Measurements from ENCODE around the gene SIGLEC15.

DNA sequence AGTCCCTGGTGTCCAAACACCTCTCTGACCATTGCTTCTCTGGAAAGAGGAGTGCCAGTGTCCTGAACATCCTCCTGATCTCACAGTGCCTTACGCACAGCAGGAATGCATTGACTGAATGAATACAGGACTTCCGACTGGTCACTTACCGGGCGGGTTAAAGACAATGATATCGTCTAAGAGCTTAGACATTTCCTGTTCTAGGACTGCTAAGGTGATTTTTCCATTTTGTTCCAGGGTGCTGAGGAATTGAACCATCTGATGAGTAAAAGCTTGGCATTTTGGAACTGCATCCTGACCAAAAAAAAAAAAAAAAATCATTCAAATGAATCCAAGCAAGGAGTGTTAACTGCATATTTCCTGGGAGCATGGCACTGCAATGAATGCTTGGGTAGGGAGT, 40.0 kb downstream of the SIGLEC15 start:
- TF ChIP-seq, protein P1, sequence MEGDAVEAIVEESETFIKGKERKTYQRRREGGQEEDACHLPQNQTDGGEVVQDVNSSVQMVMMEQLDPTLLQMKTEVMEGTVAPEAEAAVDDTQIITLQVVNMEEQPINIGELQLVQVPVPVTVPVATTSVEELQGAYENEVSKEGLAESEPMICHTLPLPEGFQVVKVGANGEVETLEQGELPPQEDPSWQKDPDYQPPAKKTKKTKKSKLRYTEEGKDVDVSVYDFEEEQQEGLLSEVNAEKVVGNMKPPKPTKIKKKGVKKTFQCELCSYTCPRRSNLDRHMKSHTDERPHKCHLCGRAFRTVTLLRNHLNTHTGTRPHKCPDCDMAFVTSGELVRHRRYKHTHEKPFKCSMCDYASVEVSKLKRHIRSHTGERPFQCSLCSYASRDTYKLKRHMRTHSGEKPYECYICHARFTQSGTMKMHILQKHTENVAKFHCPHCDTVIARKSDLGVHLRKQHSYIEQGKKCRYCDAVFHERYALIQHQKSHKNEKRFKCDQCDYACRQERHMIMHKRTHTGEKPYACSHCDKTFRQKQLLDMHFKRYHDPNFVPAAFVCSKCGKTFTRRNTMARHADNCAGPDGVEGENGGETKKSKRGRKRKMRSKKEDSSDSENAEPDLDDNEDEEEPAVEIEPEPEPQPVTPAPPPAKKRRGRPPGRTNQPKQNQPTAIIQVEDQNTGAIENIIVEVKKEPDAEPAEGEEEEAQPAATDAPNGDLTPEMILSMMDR (IDR thresholded peaks at IDR 0.05; ENCODE audit: insufficient read depth, low read length), result no peak
- TF ChIP-seq, protein P2, sequence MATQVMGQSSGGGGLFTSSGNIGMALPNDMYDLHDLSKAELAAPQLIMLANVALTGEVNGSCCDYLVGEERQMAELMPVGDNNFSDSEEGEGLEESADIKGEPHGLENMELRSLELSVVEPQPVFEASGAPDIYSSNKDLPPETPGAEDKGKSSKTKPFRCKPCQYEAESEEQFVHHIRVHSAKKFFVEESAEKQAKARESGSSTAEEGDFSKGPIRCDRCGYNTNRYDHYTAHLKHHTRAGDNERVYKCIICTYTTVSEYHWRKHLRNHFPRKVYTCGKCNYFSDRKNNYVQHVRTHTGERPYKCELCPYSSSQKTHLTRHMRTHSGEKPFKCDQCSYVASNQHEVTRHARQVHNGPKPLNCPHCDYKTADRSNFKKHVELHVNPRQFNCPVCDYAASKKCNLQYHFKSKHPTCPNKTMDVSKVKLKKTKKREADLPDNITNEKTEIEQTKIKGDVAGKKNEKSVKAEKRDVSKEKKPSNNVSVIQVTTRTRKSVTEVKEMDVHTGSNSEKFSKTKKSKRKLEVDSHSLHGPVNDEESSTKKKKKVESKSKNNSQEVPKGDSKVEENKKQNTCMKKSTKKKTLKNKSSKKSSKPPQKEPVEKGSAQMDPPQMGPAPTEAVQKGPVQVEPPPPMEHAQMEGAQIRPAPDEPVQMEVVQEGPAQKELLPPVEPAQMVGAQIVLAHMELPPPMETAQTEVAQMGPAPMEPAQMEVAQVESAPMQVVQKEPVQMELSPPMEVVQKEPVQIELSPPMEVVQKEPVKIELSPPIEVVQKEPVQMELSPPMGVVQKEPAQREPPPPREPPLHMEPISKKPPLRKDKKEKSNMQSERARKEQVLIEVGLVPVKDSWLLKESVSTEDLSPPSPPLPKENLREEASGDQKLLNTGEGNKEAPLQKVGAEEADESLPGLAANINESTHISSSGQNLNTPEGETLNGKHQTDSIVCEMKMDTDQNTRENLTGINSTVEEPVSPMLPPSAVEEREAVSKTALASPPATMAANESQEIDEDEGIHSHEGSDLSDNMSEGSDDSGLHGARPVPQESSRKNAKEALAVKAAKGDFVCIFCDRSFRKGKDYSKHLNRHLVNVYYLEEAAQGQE (IDR thresholded peaks at IDR 0.05; ENCODE audit: insufficient replicate concordance, low read depth), result no peak
- TF ChIP-seq POLR2AphosphoS5 (IDR thresholded peaks at IDR 0.05; ENCODE audit: low read depth) (no peak), GABPA (IDR thresholded peaks at IDR 0.05; ENCODE audit: low read depth) (no peak), SPI1 (IDR thresholded peaks at IDR 0.05; ENCODE audit: borderline replicate concordance, low read depth) (no peak)

Data from HL-60 (cell line).